HepG2 (cell line): ENCODE results near the gene POLA2. TPM values are rescaled to one million over a fixed set of nuclear protein-coding genes. Genes with fewer than 3 reads are reported as not detected.

ENCODE experiments used
- ATAC-seq: fragments of 200-7000 bp; cut with Tn5 transposase; 3 replicates; pipeline ENCODE4 v1.9.1; 2020; ENCODE audit warnings: mild to moderate bottlenecking, moderate library complexity
- BruUV-seq: library from RNA; stranded (reverse); fragments of 400-500 nt; replicated peaks from 2 replicates; lab custom pipeline; 2021; lab: Mats Ljungman, UMichigan
- CTCF ChIA-PET: fragments of 300-600 bp; formaldehyde crosslinking; extraction: SDS; loops from one replicate; lab custom pipeline; 2021; ENCODE audit warnings: low total read pairs, inconsistent platforms, low intra/inter-chr PET ratio; lab: Yijun Ruan, JAX
- POLR2A ChIA-PET: fragments of 350-600 bp; sonication (Branson Sonifier 250); formaldehyde crosslinking; loops from one replicate; lab custom pipeline; 2020; ENCODE audit warnings: antibody characterized with exemption, inconsistent platforms; lab: Yijun Ruan, JAX
- DNase-seq: peaks from one replicate; pipeline ENCODE4 v3.0.0-alpha.2; 2015; ENCODE audit warnings: low spot score
- FAIRE-seq: peaks from 3 replicates; lab custom pipeline; 2011; peaks lifted over from hg19 to GRCh38; lab: Jason Lieb, UNC
- H2AFZ ChIP-seq: one replicate; pipeline ENCODE4 v1.6.1; 2011; ENCODE audit warnings: low read length, inconsistent platforms
- H3K27ac ChIP-seq: fragments of 300-600 bp; 3 replicates; pipeline ENCODE4 v1.8.0; 2011; ENCODE audit warnings: mixed run types, mild to moderate bottlenecking, mixed read lengths, low read length, inconsistent platforms; ENCODE audit not compliant: insufficient read depth; ENCODE audit errors: extremely low read length
- H3K27me3 ChIP-seq, 2 experiments: fragments of 200-600 bp in 1 of 2; 2 replicates in 1 of 2; 3 replicates in 1 of 2; pipeline versions ENCODE4 v1.6.0 to v1.8.0; 2011; ENCODE audit warnings: low read length in 2 of 2, mild to moderate bottlenecking in 2 of 2, moderate library complexity in 2 of 2, inconsistent platforms in 1 of 2; ENCODE audit not compliant: insufficient read depth in 2 of 2, control insufficient read depth in 1 of 2
- H3K36me3 ChIP-seq, 2 experiments: fragments of 200-600 bp in 1 of 2; replicated peaks in 1 of 2; 2 replicates in 1 of 2; 3 replicates in 1 of 2; pipeline versions ENCODE4 v1.5.1 to v1.8.0; 2011; ENCODE audit warnings: low read length in 2 of 2, inconsistent platforms in 1 of 2; ENCODE audit not compliant: insufficient read depth in 2 of 2, control insufficient read depth in 1 of 2
- H3K4me1 ChIP-seq: 2 replicates; pipeline ENCODE4 v1.5.1; 2012; ENCODE audit warnings: low read length, inconsistent platforms; ENCODE audit not compliant: insufficient read depth
- H3K4me2 ChIP-seq: 2 replicates; pipeline ENCODE4 v1.6.0; 2011; ENCODE audit warnings: low read depth, low read length, inconsistent platforms
- H3K4me3 ChIP-seq, 3 experiments: fragments of 200-600 bp in 1 of 3; sonication (generic), shearing (Covaris generic) in 1 of 3; replicated peaks in 1 of 3; 2 replicates each; pipeline ENCODE4 v1.5.1; 2011 to 2016; ENCODE audit warnings: low read length in 3 of 3, inconsistent platforms in 2 of 3, low read depth in 2 of 3, mild to moderate bottlenecking in 2 of 3, control low read depth in 1 of 3, mixed read lengths in 1 of 3; ENCODE audit not compliant: insufficient read depth in 1 of 3
- H3K79me2 ChIP-seq: one replicate; pipeline ENCODE4 v1.6.1; 2011; ENCODE audit warnings: low read length, inconsistent platforms; ENCODE audit not compliant: insufficient read depth
- H3K9ac ChIP-seq: 2 replicates; pipeline ENCODE4 v1.6.0; 2011; ENCODE audit warnings: mild to moderate bottlenecking, low read depth, low read length, inconsistent platforms; ENCODE audit not compliant: insufficient read depth
- H3K9me3 ChIP-seq: 2 replicates; pipeline ENCODE4 v1.5.1; 2012; ENCODE audit warnings: mild to moderate bottlenecking, low read length
- H4K20me1 ChIP-seq: 2 replicates; pipeline ENCODE4 v1.6.0; 2011; ENCODE audit warnings: inconsistent platforms, mild to moderate bottlenecking, low read length, moderate library complexity; ENCODE audit not compliant: insufficient read depth
- AGO2 ChIP-seq: fragments of 200-400 bp; formaldehyde crosslinking; optimal IDR thresholded peaks from 2 replicates; pipeline ENCODE3; 2017; ENCODE audit warnings: mild to moderate bottlenecking, low read depth, low read length, moderate library complexity
- FOXP1 ChIP-seq, 2 experiments: fragments of 450-650 bp in 1 of 2; IDR thresholded peaks; 2 replicates each; pipeline ENCODE4 v1.6.1; 2017 to 2018; ENCODE audit warnings: antibody characterized with exemption in 1 of 2
- HNF4A ChIP-seq: sonication (generic); formaldehyde crosslinking; IDR thresholded peaks from 2 replicates; pipeline ENCODE4 v1.4.0; 2020; ENCODE audit warnings: missing genetic modification reagents
- MBD4 ChIP-seq: IDR thresholded peaks from 2 replicates; pipeline ENCODE4 v1.6.1; 2012; ENCODE audit warnings: low read length, inconsistent platforms, borderline replicate concordance
- NCOA1 ChIP-seq: sonication (generic); formaldehyde crosslinking; IDR thresholded peaks from 2 replicates; pipeline ENCODE4 v1.9.0; 2021; ENCODE audit warnings: missing genetic modification reagents
- PAWR ChIP-seq: sonication (generic); formaldehyde crosslinking; IDR thresholded peaks from 2 replicates; pipeline ENCODE4 v1.4.0; 2020; ENCODE audit warnings: missing genetic modification reagents, mild to moderate bottlenecking, borderline replicate concordance
- POLR2A ChIP-seq, 2 experiments: IDR thresholded peaks; 2 replicates each; pipeline ENCODE4 v1.6.1; 2011; ENCODE audit warnings: low read depth in 2 of 2, low read length in 2 of 2, mild to moderate bottlenecking in 1 of 2, moderate library complexity in 1 of 2; ENCODE audit not compliant: insufficient read depth in 1 of 2
- POLR2G ChIP-seq: fragments of 200-400 bp; formaldehyde crosslinking; IDR thresholded peaks from 2 replicates; pipeline ENCODE4 v1.6.1; 2018; ENCODE audit warnings: mild to moderate bottlenecking, low read depth, low read length, moderate library complexity
- RBM22 ChIP-seq: fragments of 200-400 bp; formaldehyde crosslinking; optimal IDR thresholded peaks from 2 replicates; pipeline ENCODE3; 2017; ENCODE audit warnings: mild to moderate bottlenecking, low read length, moderate library complexity
- REXO4 ChIP-seq: sonication (generic); formaldehyde crosslinking; IDR thresholded peaks from 2 replicates; pipeline ENCODE4 v1.8.0; 2022; ENCODE audit warnings: missing genetic modification reagents, mild to moderate bottlenecking, borderline replicate concordance
- SIN3A ChIP-seq: IDR thresholded peaks from 2 replicates; pipeline ENCODE4 v1.6.1; 2011; ENCODE audit warnings: low read depth, mild to moderate bottlenecking, control low read depth, low read length, borderline replicate concordance
- SRSF1 ChIP-seq: fragments of 200-400 bp; formaldehyde crosslinking; optimal IDR thresholded peaks from 2 replicates; pipeline ENCODE3; 2017; ENCODE audit warnings: mild to moderate bottlenecking, low read depth, low read length, moderate library complexity
- ZC3H13 ChIP-seq: sonication (generic); formaldehyde crosslinking; IDR thresholded peaks from 2 replicates; pipeline ENCODE4 v1.8.1; 2023; ENCODE audit warnings: mild to moderate bottlenecking, missing genetic modification reagents, moderate library complexity
- WGBS: methylation state at CpG from one replicate; pipeline ENCODE4 v1.1.6; 2017; ENCODE audit warnings: low lambda C conversion rate; 5-methylcytosine and 5-hydroxymethylcytosine counted together
- in situ Hi-C: cut with HindIII; loops from 2 replicates; pipeline ENCODE4 v1.10.0; 2017; ENCODE audit warnings: low pct_unique_long_range_greater_than_20kb; ENCODE audit not compliant: extremely low pct_ligation_motif_present
- intact Hi-C: fragments of 100-400 bp; cut with micrococcal nuclease; formaldehyde crosslinking; loops from one replicate; pipeline ENCODE4 v1.10.0; 2022; ENCODE audit not compliant: unreplicated experiment
- polyA plus RNA-seq, 8 experiments: library from polyadenylated mRNA; depleted of rRNA in 3 of 8; stranded (reverse) in 7 of 8; unstranded in 1 of 8; fragments of >200 nt; fragmentation: Illumina TruSeq in 4 of 8; extraction: Trizol in 4 of 8; gene quantifications; 2 replicates each; pipeline versions ENCODE4 v1.2.1 to v1.2.3, GENCODE V29; 2011 to 2016; ENCODE audit warnings: low read depth in 4 of 8, missing spikeins in 1 of 8, mixed read lengths in 1 of 8; ENCODE audit not compliant: insufficient read depth in 1 of 8
- total RNA-seq, 5 experiments: library from RNA; depleted of rRNA; stranded (reverse); fragments of >200 nt; fragmentation: Illumina TruSeq; extraction: Trizol; gene quantifications; 2 replicates each; pipeline ENCODE4 v1.2.3, GENCODE V29; 2016; ENCODE audit warnings: low read depth in 1 of 5
- TF ChIP-seq, protein P1 (sequence below): IDR thresholded peaks from 2 replicates; pipeline ENCODE4 v1.6.1; 2016; ENCODE audit warnings: control low read depth
- TF ChIP-seq, protein P2 (sequence below): sonication (generic); formaldehyde crosslinking; conservative IDR thresholded peaks from 2 replicates; pipeline ENCODE4 v1.4.0; 2020; ENCODE audit warnings: missing genetic modification reagents
- TF ChIP-seq, protein P3 (sequence below): sonication (generic); formaldehyde crosslinking; conservative IDR thresholded peaks from 2 replicates; pipeline ENCODE4 v1.8.0; 2022; ENCODE audit warnings: missing genetic modification reagents
- TF ChIP-seq, protein P4 (sequence below): sonication (generic); formaldehyde crosslinking; IDR thresholded peaks from 2 replicates; pipeline ENCODE4 v1.4.0; 2020; ENCODE audit warnings: missing genetic modification reagents

Gene POLA2
- total and polyA plus RNA-seq, 2 of the 13 experiments (the other 11 are each of a cell fraction or from before 2014, with no cell fraction given) = 9.7 to 15.6 TPM

DNA sequence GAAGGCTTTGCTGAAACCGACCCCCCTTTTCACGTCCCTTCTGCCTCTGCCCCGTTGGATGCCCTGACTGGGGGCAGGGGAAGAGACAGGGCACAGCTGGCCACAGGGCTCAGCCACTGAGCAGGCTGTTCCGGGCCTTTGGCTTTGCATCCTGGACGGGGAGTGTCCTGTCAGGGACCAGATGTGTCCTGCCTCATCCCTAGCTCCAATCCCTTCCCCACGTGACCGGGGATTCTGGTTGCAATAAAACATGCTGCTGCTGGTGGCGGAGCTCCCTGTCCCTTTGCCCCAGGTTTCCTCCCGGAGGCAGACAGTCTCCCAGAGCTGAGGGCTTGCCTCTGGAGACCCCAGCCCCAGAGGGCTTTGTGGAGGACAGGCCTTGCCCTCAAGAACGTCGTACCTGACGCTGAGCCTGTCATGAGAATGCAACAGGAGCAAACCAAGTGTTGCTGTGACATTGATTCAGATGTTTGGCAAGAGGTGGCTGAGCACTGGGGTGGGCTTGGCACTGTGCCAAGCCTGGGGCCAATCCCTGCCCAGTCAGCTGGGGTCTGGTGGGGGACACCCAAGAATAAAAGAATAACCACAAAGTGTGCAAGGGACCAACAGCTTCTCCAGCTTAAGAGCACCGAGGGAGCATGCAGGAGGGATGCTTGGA lies 60.2 kb downstream of the POLA2 start (continued):
- TF ChIP-seq RBM22 = peak; percentile 3

DNA sequence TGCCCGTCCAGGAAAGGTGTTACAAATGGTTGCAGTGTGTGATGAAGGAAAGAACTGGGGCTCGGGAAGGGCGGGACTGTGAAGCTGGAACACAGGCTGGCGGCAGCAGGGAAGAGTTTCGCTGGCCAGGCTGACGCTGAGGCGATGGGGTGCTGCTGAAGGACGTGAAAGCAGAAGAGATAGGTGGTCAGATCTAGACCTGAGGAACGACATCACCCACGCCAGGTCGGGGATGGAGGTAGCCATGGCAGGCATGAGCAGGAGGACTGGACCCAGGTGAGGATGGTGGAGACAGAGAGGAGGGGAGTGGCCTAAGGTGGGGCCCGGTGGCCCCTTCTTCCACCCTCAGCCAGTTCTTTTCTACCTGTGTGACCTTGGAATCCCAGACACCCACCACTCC lies 62.1 kb downstream of the POLA2 start:
- H3K4me2 ChIP-seq = no peak overlapping the region
- H3K9ac ChIP-seq = no peak overlapping the region
- intact Hi-C loops (no loop called here), in situ Hi-C loops (no loop called here)
- H3K4me3 ChIP-seq = no peak overlapping the region
- WGBS = 78% methylated on average over 11 of the region's 12 CpGs
- ChIA-PET POLR2A (interaction anchor here (0.7 to 1.7 kb wide), 5 partner anchors 8 to 227 kb away, joined by 3 to 5 read pairs (median 4); no protein-coding TSS in a partner anchor), CTCF (no interaction called here)
- H3K36me3 ChIP-seq = peaks cover 7 to 24% of the 10 kb centered on the region in 2 experiments; a peak in 3 of 5 replicates
- H3K79me2 ChIP-seq = peaks cover 8% of the 10 kb centered on the region
- BruUV-seq = TSS peak; percentile 31
- ATAC-seq (peak; percentile 29; the same call in 2 of the 3 replicates), DNase-seq (no peak), FAIRE-seq (no peak)
- H3K27ac ChIP-seq = no peak overlapping the region
- no peaks in the 10 kb centered on the region for H3K27me3 ChIP-seq
- H2AFZ ChIP-seq = no peak overlapping the region
- H3K9me3 ChIP-seq = no peaks in the 10 kb centered on the region
- no peaks in the 10 kb centered on the region; the same call in 1 of the 2 replicates for H3K4me1 ChIP-seq
- peaks cover 4% of the 10 kb centered on the region; the same call in 1 of the 2 replicates for H4K20me1 ChIP-seq
- TF ChIP-seq POLR2G (peak; percentile 51; the same call in 1 of the 2 replicates), ZC3H13 (peak; percentile 83), HNF4A (CRISPR knock-in tag) (no peak), MBD4 (no peak), PAWR (CRISPR knock-in tag) (no peak), SRSF1 (no peak), POLR2A (IDR thresholded peaks at IDR 0.05; ENCODE audit: insufficient read depth in 1 of 2, low read depth in 2 of 2, low read length in 2 of 2) (peak in 1 of 2 experiments; percentile 43; a peak in 1 of 4 replicates), NCOA1 (CRISPR knock-in tag) (no peak), FOXP1 (IDR thresholded peaks at IDR 0.05) (no peak), FOXP1 (CRISPR knock-in tag; IDR thresholded peaks at IDR 0.05) (no peak), REXO4 (CRISPR knock-in tag) (no peak), SIN3A (no peak), AGO2 (peak; percentile 94)
- TF ChIP-seq, protein P1, sequence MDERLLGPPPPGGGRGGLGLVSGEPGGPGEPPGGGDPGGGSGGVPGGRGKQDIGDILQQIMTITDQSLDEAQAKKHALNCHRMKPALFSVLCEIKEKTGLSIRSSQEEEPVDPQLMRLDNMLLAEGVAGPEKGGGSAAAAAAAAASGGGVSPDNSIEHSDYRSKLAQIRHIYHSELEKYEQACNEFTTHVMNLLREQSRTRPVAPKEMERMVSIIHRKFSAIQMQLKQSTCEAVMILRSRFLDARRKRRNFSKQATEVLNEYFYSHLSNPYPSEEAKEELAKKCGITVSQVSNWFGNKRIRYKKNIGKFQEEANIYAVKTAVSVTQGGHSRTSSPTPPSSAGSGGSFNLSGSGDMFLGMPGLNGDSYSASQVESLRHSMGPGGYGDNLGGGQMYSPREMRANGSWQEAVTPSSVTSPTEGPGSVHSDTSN (CRISPR knock-in tag) = no peak
- TF ChIP-seq, protein P2, sequence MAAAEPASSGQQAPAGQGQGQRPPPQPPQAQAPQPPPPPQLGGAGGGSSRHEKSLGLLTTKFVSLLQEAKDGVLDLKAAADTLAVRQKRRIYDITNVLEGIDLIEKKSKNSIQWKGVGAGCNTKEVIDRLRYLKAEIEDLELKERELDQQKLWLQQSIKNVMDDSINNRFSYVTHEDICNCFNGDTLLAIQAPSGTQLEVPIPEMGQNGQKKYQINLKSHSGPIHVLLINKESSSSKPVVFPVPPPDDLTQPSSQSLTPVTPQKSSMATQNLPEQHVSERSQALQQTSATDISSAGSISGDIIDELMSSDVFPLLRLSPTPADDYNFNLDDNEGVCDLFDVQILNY = no peak
- TF ChIP-seq, protein P3, sequence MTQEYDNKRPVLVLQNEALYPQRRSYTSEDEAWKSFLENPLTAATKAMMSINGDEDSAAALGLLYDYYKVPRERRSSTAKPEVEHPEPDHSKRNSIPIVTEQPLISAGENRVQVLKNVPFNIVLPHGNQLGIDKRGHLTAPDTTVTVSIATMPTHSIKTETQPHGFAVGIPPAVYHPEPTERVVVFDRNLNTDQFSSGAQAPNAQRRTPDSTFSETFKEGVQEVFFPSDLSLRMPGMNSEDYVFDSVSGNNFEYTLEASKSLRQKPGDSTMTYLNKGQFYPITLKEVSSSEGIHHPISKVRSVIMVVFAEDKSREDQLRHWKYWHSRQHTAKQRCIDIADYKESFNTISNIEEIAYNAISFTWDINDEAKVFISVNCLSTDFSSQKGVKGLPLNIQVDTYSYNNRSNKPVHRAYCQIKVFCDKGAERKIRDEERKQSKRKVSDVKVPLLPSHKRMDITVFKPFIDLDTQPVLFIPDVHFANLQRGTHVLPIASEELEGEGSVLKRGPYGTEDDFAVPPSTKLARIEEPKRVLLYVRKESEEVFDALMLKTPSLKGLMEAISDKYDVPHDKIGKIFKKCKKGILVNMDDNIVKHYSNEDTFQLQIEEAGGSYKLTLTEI (CRISPR knock-in tag) = no peak
- TF ChIP-seq, protein P4, sequence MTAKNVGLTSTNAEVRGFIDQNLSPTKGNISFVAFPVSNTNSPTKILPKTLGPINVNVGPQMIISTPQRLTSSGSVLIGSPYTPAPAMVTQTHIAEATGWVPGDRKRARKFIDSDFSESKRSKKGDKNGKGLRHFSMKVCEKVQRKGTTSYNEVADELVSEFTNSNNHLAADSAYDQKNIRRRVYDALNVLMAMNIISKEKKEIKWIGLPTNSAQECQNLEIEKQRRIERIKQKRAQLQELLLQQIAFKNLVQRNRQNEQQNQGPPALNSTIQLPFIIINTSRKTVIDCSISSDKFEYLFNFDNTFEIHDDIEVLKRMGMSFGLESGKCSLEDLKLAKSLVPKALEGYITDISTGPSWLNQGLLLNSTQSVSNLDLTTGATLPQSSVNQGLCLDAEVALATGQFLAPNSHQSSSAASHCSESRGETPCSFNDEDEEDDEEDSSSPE (CRISPR knock-in tag) = no peak
